K562 (cell line): ENCODE measurements around the gene ALG14. TPM values are rescaled to one million over a fixed set of nuclear protein-coding genes. Genes with fewer than 3 reads are reported as not detected.

ENCODE experiments used
- ATAC-seq: fragments of 200-7000 bp; cut with Tn5 transposase; 3 replicates; pipeline ENCODE4 v1.9.1; 2020; ENCODE audit warnings: moderate library complexity
- BruUV-seq: library from RNA; stranded (reverse); fragments of 400-500 nt; replicated peaks from 2 replicates; lab custom pipeline; 2021; lab: Mats Ljungman, UMichigan
- CTCF ChIA-PET: fragments of 300-600 bp; formaldehyde crosslinking; extraction: SDS; loops from one replicate; lab custom pipeline; 2021; ENCODE audit warnings: low intra/inter-chr PET ratio; lab: Yijun Ruan, JAX
- POLR2A ChIA-PET: fragments of 300-600, 350-650 bp; sonication (Branson Sonifier 250); formaldehyde crosslinking; extraction: SDS; loops from one replicate; lab custom pipeline; 2021; ENCODE audit warnings: antibody characterized with exemption, inconsistent platforms; lab: Yijun Ruan, JAX
- DNase-seq, 4 experiments: peaks; one replicate each; pipeline versions ENCODE4 v3.0.0 to v3.0.0-alpha.2; 2011 to 2018; ENCODE audit warnings: low spot score in 3 of 4, mixed read lengths in 3 of 4; ENCODE audit errors: extremely low read depth in 1 of 4
- FAIRE-seq: peaks from 2 replicates; lab custom pipeline; 2011; peaks lifted over from hg19 to GRCh38; lab: Jason Lieb, UNC
- H2AFZ ChIP-seq: 2 replicates; pipeline ENCODE4 v1.6.0; 2011; ENCODE audit warnings: low read depth, low read length, control low read depth, inconsistent platforms
- H3K27ac ChIP-seq: fragments of 200-600 bp; 3 replicates; pipeline ENCODE4 v1.8.0; 2011; ENCODE audit warnings: low read depth, mild to moderate bottlenecking, control low read depth, inconsistent platforms, low read length, moderate library complexity, mixed read lengths; ENCODE audit errors: extremely low read depth
- H3K27me3 ChIP-seq, 2 experiments: fragments of 300-600 bp in 1 of 2; 2 replicates in 1 of 2; 3 replicates in 1 of 2; pipeline versions ENCODE4 v1.6.0 to v1.8.0; 2011; ENCODE audit warnings: inconsistent platforms in 2 of 2, low read length in 2 of 2, mild to moderate bottlenecking in 1 of 2, mixed read lengths in 1 of 2, moderate library complexity in 1 of 2; ENCODE audit not compliant: control insufficient read depth in 2 of 2, insufficient read depth in 2 of 2
- H3K36me3 ChIP-seq: fragments of 300-600 bp; 3 replicates; pipeline ENCODE4 v1.8.0; 2011; ENCODE audit warnings: mild to moderate bottlenecking, low read length, inconsistent platforms; ENCODE audit not compliant: control insufficient read depth, insufficient read depth
- H3K4me1 ChIP-seq, 2 experiments: fragments of 200-600 bp in 1 of 2; replicated peaks in 1 of 2; 2 replicates in 1 of 2; 3 replicates in 1 of 2; pipeline versions ENCODE4 v1.5.1 to v1.8.0; 2011; ENCODE audit warnings: inconsistent platforms in 2 of 2, low read length in 2 of 2, mild to moderate bottlenecking in 1 of 2, mixed read lengths in 1 of 2, moderate library complexity in 1 of 2; ENCODE audit not compliant: control insufficient read depth in 2 of 2, insufficient read depth in 2 of 2
- H3K4me2 ChIP-seq: 2 replicates; pipeline ENCODE4 v1.6.1; 2011; ENCODE audit warnings: low read length, control low read depth, inconsistent platforms, mixed read lengths; ENCODE audit not compliant: insufficient read depth
- H3K4me3 ChIP-seq: fragments of 200-600 bp; sonication (generic), shearing (Covaris generic); 2 replicates; pipeline ENCODE4 v1.5.1; 2016; ENCODE audit warnings: control low read depth, inconsistent platforms
- H3K79me2 ChIP-seq: fragments of 200-600 bp; 3 replicates; pipeline ENCODE4 v1.8.0; 2011; ENCODE audit warnings: low read length, inconsistent platforms; ENCODE audit not compliant: control insufficient read depth, insufficient read depth
- H3K9ac ChIP-seq, 2 experiments: 2 replicates each; pipeline versions ENCODE4 v1.6.0 to v1.6.1; 2011; ENCODE audit warnings: low read depth in 2 of 2, low read length in 2 of 2, control low read depth in 1 of 2, inconsistent platforms in 1 of 2, mild to moderate bottlenecking in 1 of 2, mixed read lengths in 1 of 2; ENCODE audit not compliant: insufficient read depth in 1 of 2
- H3K9me1 ChIP-seq: one replicate; pipeline ENCODE4 v1.6.0; 2011; ENCODE audit warnings: inconsistent platforms, mild to moderate bottlenecking, low read length, moderate library complexity; ENCODE audit not compliant: control insufficient read depth, insufficient read depth
- H3K9me3 ChIP-seq: replicated peaks from 2 replicates; pipeline ENCODE4 v1.5.1; 2011; ENCODE audit warnings: low read depth, low read length, inconsistent platforms; ENCODE audit not compliant: control insufficient read depth, insufficient read depth
- H4K20me1 ChIP-seq: replicated peaks from 2 replicates; pipeline ENCODE4 v1.6.1; 2011; ENCODE audit warnings: low read length, inconsistent platforms, mixed read lengths; ENCODE audit not compliant: control insufficient read depth, insufficient read depth
- ARNT ChIP-seq, 2 experiments: fragments of 450-650 bp; IDR thresholded peaks; 2 replicates each; pipeline ENCODE4 v1.6.1; 2016; ENCODE audit warnings: mild to moderate bottlenecking in 1 of 2
- COPS2 ChIP-seq: fragments of 450-650 bp; conservative IDR thresholded peaks from 2 replicates; pipeline ENCODE4 v1.6.1; 2016; ENCODE audit warnings: mild to moderate bottlenecking, moderate library complexity
- CXXC5 ChIP-seq: fragments of 250-450 bp; sonication (Bioruptor Pico); IDR thresholded peaks from 2 replicates; pipeline ENCODE4 v1.8.0; 2022; ENCODE audit warnings: inconsistent platforms, mild to moderate bottlenecking, moderate library complexity
- E2F3 ChIP-seq: fragments of 250-450 bp; sonication (Bioruptor Pico); IDR thresholded peaks from 2 replicates; pipeline ENCODE4 v1.4.0; 2020; ENCODE audit warnings: mild to moderate bottlenecking
- MLLT1 ChIP-seq, 2 experiments: fragments of 450-650 bp; IDR thresholded peaks; 2 replicates each; pipeline ENCODE4 v1.6.1; 2016
- NR4A1 ChIP-seq, 2 experiments: fragments of 250-450 bp in 1 of 2; fragments of 450-650 bp in 1 of 2; sonication (Bioruptor Pico) in 1 of 2; IDR thresholded peaks; 2 replicates each; pipeline versions ENCODE4 v1.4.0 to v1.6.1; 2016 to 2020; ENCODE audit warnings: mild to moderate bottlenecking in 2 of 2, missing compliant biosample characterization in 1 of 2, missing genetic modification characterization in 1 of 2, moderate library complexity in 1 of 2
- PBX2 ChIP-seq, 2 experiments: IDR thresholded peaks in 1 of 2; conservative IDR thresholded peaks in 1 of 2; 2 replicates each; pipeline ENCODE4 v1.6.1; 2016; ENCODE audit warnings: low read depth in 2 of 2, mild to moderate bottlenecking in 1 of 2, missing compliant biosample characterization in 1 of 2, missing genetic modification characterization in 1 of 2, moderate library complexity in 1 of 2
- SOX6 ChIP-seq: fragments of 450-650 bp; IDR thresholded peaks from 2 replicates; pipeline ENCODE4 v1.6.1; 2014; ENCODE audit warnings: mild to moderate bottlenecking
- TBL1XR1 ChIP-seq, 2 experiments: IDR thresholded peaks; 2 replicates each; pipeline ENCODE4 v1.6.1; 2012; ENCODE audit warnings: improper control_type of control experiment in 2 of 2, low read length in 2 of 2, mild to moderate bottlenecking in 1 of 2
- WGBS: fragments of 100-300 bp; shearing (Covaris generic); methylation state at CpG from one replicate; pipeline ENCODE4 v1.1.6; 2016; ENCODE audit warnings: low coverage, mixed read lengths; ENCODE audit not compliant: insufficient coverage; ENCODE audit errors: missing lambda C conversion rate; 5-methylcytosine and 5-hydroxymethylcytosine counted together
- in situ Hi-C: fragments of 300-500 bp; cut with MboI; formaldehyde crosslinking; loops from 4 replicates; pipeline ENCODE4 v1.15.0; 2018; ENCODE audit warnings: inconsistent platforms, mixed read lengths
- intact Hi-C: fragments of 100-400 bp; cut with micrococcal nuclease; formaldehyde crosslinking; loops from 2 replicates; pipeline ENCODE4 v1.14.2; 2022
- polyA plus RNA-seq, 8 experiments: library from polyadenylated mRNA; depleted of rRNA in 4 of 8; stranded (reverse) in 5 of 8; unstranded in 3 of 8; fragments of >200 nt; fragmentation: Nextera tagmentation in 2 of 8; fragmentation: Illumina TruSeq in 1 of 8; extraction: Ambion mirVana in 2 of 8; extraction: Trizol in 1 of 8; gene quantifications; 2 replicates each; pipeline versions ENCODE4 v1.2.1 to v1.2.3, GENCODE V29; 2011 to 2014; ENCODE audit warnings: inconsistent platforms in 1 of 8, missing spikeins in 1 of 8
- total RNA-seq, 7 experiments: library from RNA; depleted of rRNA in 6 of 7; stranded (reverse); fragments of >200 nt in 6 of 7; fragmentation: Illumina TruSeq in 2 of 7; extraction: Trizol in 2 of 7; gene quantifications; 2 replicates each; pipeline versions ENCODE4 v1.2.1 to v1.2.3, GENCODE V29; 2011 to 2021; ENCODE audit warnings: low replicate concordance in 1 of 7
- TF ChIP-seq, protein P1 (sequence below): fragments of 450-650 bp; IDR thresholded peaks from 2 replicates; pipeline ENCODE4 v1.6.1; 2018; ENCODE audit warnings: mild to moderate bottlenecking, low read depth; ENCODE audit not compliant: partially characterized antibody
- TF ChIP-seq, protein P2 (sequence below): sonication (generic); formaldehyde crosslinking; IDR thresholded peaks from 2 replicates; pipeline ENCODE4 v1.5.0; 2020; ENCODE audit warnings: missing genetic modification reagents

ALG14 gene
- total and polyA plus RNA-seq, 9 of the 15 experiments (the other 6 are each of a cell fraction or from before 2014, with no cell fraction given), result 2.8 to 16.2 (median 4.9) TPM

DNA sequence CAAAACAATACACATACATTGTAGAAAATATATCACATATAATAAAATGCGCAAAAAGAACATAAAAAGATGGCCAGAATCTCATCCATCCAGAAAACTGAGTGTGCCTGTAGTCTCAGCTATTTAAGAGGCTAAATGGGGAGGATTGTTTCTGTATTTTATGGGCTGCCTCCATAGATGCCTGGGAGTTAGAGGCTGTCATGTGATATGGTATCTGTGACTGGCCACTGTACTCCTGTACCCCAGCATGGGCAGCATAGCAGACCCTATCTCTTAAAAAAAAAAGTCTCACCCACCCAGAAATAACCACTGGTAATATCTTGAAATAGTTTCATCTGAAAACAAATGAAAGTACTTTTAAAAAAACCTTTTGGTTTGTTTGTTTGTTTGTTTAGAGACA, 40.9 kb upstream of the ALG14 start:
- Histone ChIP-seq H3K9ac (no peak overlapping the region), H3K36me3 (no peaks in the 10 kb centered on the region), H3K27me3 (no peaks in the 10 kb centered on the region), H3K79me2 (peaks cover 19% of the 10 kb centered on the region), H3K4me3 (no peak overlapping the region), H2AFZ (peak overlapping the region; percentile 52), H4K20me1 (no peaks in the 10 kb centered on the region), H3K9me1 (no peaks in the 10 kb centered on the region), H3K4me2 (no peak overlapping the region), H3K4me1 (peaks cover 24 to 29% of the 10 kb centered on the region in 2 experiments; a peak in 4 of 5 replicates), H3K9me3 (no peaks in the 10 kb centered on the region), H3K27ac (peak overlapping the region; percentile 8; the same call in 1 of the 3 replicates)
- FAIRE-seq (peak; percentile 46), ATAC-seq (no peak), DNase-seq (peak in 2 of 4 experiments; percentile 41 to 50)
- ChIA-PET POLR2A (interaction anchor here (1.6 kb wide), 1 partner anchor 12 kb away, joined by 4 read pairs; no protein-coding TSS in a partner anchor), CTCF (no interaction called here)
- TF ChIP-seq MLLT1 (IDR thresholded peaks at IDR 0.05) (no peak), E2F3 (CRISPR knock-in tag) (no peak), NR4A1 (CRISPR knock-in tag; IDR thresholded peaks at IDR 0.05) (no peak), NR4A1 (tag; IDR thresholded peaks at IDR 0.05) (no peak), TBL1XR1 (IDR thresholded peaks at IDR 0.05; ENCODE audit: low read length in 2 of 2) (no peak), COPS2 (no peak), SOX6 (no peak), CXXC5 (CRISPR knock-in tag) (0 out of 2 replicates have a peak, but pooled peaks have one; percentile 16), ARNT (IDR thresholded peaks at IDR 0.05) (no peak), PBX2 (CRISPR knock-in tag; IDR thresholded peaks at IDR 0.05; ENCODE audit: low read depth) (no peak), PBX2 (tag; conservative IDR thresholded peaks at IDR 0.05; ENCODE audit: low read depth) (no peak)
- TF ChIP-seq, protein P1, sequence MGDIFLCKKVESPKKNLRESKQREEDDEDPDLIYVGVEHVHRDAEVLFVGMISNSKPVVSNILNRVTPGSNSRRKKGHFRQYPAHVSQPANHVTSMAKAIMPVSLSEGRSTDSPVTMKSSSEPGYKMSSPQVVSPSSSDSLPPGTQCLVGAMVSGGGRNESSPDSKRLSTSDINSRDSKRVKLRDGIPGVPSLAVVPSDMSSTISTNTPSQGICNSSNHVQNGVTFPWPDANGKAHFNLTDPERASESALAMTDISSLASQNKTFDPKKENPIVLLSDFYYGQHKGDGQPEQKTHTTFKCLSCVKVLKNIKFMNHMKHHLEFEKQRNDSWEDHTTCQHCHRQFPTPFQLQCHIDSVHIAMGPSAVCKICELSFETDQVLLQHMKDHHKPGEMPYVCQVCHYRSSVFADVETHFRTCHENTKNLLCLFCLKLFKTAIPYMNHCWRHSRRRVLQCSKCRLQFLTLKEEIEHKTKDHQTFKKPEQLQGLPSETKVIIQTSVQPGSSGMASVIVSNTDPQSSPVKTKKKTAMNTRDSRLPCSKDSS, result no peak
- TF ChIP-seq, protein P2, sequence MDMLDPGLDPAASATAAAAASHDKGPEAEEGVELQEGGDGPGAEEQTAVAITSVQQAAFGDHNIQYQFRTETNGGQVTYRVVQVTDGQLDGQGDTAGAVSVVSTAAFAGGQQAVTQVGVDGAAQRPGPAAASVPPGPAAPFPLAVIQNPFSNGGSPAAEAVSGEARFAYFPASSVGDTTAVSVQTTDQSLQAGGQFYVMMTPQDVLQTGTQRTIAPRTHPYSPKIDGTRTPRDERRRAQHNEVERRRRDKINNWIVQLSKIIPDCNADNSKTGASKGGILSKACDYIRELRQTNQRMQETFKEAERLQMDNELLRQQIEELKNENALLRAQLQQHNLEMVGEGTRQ (CRISPR knock-in tag), result peak; percentile 23; the same call in 1 of the 2 replicates
- no TSS peak for BruUV-seq
- WGBS, result 94% methylated on average over 1 of the region's 1 CpG
- intact Hi-C loops, result no loop called here
- in situ Hi-C loops, result no loop called here
